ENCODE measurements around the gene EFNA5.
A peak's percentile ranks its signal among the peaks of the same experiment; 100 is the strongest.

Gene EFNA5

GRCh38 chr5:107672211-107673038 is 1.7 kb upstream of the EFNA5 start:
- peak; percentile 97 for DNase-seq

DNA sequence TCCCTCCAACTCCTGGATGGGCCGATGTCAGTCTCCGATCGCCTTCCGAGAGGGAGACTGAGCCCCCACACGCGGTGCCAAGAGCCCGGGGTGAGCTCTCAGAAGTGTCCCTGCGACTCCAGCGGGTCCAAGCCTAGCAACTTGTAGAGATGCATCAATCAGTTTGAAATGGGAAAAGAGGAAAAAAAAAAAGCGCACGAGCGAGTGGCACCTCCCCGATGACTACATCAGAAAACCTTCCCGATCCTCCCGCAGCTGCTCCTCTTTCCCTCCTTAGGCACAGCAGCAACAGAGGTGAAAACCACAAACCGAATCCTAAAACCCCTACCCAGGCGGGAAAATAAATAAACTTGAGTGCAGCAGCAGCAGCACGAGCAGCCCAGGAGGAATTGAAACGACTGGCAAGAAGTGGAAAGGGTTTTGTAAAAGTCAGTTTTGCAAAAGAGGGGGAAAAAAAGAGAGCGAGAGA is 1.0 kb upstream of the EFNA5 start:
- DNase-seq: peak; percentile 92

- no peak for DNase-seq
These were observed 428 bp downstream of the EFNA5 start for GRCh38 chr5:107670087-107670931.

GRCh38 chr5:107669096-107670031 is 1.4 kb downstream of the EFNA5 start:
- peak; percentile 54 for DNase-seq

DNA sequence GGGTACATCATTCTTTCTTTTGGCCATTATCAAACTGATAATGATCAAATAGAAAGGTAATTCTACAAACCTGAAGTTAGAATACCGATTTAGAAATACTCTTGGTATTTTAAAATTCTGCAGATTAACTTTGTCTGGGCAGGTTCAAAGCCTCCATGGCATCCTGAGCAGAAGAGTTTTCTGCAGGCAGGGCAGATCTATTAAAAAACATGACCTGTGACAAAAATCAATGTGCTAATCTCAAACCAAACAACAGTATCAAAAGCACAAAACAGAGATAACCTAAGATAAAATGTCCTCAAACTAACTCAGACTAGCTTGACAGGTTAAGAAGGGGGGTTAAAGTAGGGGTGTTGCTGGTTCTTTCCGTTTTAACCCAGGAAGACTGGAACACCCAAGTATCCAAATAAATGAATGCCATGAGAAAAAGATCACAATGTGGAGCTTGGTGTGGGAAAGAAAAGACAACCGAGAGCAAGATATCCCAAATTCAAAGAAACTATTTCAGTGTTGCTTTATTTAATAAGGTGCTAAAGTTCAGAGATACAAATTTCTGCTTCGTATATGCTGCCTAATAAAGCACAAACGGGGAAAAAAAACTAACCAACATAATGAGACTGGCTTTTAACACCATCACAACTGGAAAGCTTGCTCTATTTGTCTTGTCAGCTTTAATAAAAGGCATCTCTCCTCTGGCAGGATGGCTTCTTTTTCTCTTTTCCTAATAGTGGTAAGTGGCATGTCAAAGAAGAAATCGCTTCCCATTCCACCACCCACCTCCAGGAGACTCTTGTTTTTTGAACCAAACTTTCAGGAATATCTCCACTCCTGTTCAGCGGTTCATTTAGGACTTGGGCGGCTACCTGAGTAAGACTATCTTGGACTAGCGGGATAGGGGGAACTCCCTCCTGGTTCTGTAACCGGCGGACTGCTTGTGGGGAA is 2.3 kb downstream of the EFNA5 start:
- peak; percentile 47 for DNase-seq

DNA sequence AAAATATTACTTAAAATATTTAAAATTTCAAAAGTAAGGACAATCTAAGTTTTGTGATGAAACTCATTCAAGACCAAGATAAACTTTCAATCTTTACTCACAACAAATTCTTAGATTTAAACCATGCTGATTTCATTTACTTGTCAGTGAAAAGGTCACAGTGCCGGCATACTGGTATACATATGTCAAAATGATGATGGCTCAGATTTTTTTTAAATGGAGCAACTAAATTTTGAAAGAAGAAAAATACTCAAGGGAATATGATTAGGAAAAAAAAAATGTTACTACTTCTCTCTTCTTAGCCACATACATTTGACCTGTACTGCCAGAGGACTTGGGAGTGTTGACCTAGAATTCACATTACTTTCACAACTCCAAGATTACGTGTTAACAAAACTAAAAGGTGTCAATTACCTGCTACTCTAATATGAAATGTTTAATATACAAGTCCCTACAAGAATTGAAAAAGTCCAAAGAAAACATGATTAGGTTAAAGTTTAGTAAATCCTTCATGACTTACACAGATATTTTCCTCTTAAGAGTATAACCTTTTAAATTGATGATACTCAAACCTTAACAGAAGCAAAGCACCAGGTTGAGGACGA is 4.6 kb downstream of the EFNA5 start:
- no peak for DNase-seq

DNA sequence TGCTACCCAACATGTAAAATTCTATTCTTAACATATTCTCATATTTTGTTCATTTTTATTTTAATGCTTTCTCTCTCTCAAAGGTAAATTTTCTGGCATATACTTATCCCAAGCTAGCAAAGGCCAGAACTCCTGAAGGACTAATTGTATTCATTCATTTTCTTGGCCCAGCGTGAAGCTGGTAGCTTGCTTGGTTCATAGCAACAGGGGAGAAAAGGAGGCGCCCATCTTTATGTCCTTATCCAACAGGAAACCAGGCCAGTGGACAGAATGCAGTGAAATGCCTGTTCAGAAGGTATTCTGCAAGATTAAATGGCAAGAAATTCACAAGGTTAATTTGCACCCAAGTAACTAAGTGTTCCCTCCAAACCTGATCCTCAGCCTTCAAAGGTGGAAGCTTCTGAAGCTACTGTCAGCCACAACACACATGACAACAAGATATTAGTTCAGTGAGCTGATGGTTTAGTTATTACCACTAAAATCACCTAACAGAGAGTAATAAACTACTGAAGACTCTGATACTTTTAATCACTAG is 5.6 kb downstream of the EFNA5 start:
- DNase-seq: no peak

- no peak for DNase-seq
These were observed 7.0 kb downstream of the EFNA5 start for GRCh38 chr5:107663697-107664096.

GRCh38 chr5:107661650-107662044 is 9.1 kb downstream of the EFNA5 start:
- DNase-seq: no peak

GRCh38 chr5:107661038-107661649 is 9.6 kb downstream of the EFNA5 start:
- no peak for DNase-seq

DNA sequence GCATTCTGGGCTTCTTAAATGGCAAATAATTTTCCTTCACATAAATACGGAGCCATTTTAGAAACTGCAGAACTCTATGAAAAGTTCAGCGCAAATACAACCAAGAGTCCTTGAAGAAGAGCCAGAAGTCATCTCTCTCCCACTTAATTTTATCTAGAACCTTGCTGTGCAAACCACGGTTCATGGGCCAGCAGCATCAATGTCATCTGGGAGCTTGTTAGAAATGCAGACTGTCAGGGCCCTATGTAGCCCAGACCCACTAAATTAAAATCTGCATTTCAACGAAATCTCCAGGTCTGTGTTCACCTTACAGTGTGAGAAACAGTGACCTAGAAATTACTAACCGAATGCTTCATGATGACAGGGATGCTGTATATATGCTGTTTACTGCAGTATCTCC is 12.2 kb downstream of the EFNA5 start:
- no peak for DNase-seq

- no peak for DNase-seq
These were observed 14.9 kb downstream of the EFNA5 start for GRCh38 chr5:107655831-107656230.

- DNase-seq: no peak
These were observed 15.9 kb downstream of the EFNA5 start for GRCh38 chr5:107654827-107655226.

DNA sequence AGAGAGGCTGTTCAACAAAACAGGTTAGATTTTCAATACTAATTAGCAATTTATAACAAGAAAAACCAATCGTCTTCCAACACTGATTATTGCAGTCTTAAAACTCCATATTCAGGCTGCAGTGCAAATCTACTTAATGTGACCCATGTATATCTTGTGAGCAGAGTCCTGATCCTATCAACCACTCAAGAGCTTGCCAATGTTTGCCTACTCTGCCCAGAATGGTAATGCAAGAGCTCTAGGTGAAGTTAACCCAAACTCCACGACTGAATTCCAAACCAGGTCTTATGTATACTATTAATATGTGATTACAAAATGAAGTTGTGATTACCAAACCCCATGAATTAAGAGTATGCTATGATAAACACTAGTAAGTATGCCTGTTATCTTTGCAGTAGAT is 17.1 kb downstream of the EFNA5 start:
- no peak for DNase-seq

DNA sequence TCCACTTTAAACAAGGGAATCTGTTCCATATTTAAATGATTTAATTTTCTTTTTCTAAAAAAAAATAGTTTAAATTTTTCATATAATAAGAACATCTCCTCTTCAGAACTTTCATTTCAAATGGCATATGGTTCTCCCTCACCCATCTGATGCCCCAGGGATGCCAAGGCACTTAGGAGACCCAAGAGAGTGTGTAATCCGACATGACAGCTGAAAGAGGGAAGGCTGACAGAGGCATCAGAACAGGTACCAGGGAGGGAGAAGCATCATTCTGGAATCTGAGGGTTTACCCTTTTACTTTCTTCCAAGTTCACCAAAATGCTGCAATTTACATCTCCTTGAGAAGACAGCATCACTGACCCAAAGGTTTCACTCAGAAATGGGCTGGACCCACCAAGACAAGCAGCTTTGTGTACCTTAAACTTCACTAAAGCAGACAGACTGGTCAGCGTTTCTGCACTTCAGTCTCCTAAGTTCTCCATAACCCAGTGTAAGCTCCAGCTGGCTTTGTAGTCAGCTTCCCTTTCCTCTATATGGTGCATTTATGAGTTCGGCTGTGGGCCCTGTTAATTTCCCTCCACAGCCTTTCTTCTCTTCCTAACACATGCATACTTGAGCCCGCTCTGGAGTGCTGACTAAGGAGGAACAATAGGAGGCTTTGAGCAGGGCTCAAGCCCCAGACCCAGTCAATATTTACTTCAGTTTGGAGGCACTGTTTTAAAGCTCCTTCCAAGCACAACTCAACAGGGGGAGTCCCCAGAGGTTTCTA is 17.7 kb downstream of the EFNA5 start:
- no peak for DNase-seq

DNA sequence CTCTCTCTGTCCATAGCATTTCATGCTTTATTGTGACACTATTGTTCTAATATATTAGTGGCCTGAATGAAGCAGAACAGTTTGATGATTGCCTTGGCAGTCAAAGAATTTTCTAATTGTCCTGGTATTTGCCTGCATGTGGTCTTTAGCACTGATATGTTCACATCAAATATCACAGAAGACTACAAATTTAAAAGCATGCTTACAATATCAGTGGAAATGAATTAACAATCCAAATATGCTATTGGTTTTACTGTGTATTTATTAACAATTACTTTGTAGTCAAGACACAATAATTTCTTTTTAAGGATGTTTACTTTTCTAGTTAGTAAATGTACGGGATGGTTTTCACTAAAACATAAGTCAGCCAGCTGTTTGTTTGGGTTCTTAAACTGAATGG is 18.3 kb downstream of the EFNA5 start:
- no peak for DNase-seq

DNA sequence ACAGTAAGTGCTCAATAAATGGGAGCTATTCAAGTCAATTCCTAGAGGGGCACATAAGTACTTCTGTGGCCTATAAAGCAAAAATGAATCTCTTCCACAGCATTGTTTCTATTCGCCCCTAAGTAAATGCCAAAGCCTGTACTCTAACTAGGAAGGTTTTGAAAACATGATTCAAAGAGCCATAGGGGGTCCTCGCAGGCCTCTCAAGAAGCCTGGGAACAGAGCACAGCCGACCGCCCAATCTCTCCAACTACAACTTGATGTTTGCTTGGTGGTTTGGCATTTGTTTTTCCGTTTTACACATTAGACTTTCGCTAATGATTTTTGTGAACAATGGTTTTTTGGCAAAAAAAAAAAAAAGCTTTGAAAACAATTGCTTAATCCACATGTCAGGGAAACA is 19.4 kb downstream of the EFNA5 start:
- no peak for DNase-seq

- DNase-seq: no peak
These were observed 24.3 kb downstream of the EFNA5 start for GRCh38 chr5:107646418-107646817.

DNA sequence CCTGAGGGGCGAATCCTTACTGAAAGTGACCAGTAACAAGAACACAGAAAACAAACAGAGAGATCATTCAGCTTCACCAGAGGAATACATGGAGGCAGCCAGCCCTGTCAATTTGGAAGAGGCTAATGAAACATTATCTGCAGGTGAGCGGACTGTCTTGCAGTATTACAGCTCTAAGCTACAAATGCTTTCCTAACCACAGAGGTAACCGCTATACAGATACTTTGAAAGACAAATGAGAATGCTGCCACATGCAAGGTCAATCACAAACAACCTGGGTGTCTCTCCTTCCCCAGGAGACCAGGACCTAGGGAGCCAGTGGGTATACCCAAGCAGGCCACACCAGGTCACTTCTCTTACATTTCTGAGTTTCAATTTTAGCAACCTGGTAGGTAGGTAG is 30.2 kb downstream of the EFNA5 start:
- DNase-seq: no peak

DNA sequence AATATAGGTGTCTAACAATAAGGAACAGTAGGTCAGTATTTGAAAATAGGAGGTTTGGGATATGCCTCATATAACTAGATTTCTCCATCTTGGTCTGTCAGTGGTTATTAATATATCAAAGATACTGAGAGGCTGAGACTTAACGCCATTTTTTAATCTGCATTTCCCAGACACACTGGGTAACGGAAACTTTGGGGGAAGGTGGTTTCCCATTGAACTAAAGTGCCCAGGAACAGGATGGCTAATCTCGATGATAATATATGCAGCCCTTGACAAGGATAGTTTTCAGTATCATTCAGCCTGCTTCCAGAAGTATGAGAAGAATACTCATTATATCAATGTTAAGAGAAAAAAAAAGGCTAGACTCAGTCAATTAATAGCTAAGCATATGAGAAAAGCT is 30.7 kb downstream of the EFNA5 start:
- no peak for DNase-seq
